Smooth muscle cell of the pulmonary artery (primary cell): ENCODE results near the gene TJAP1. TPM values are rescaled to one million over a fixed set of nuclear protein-coding genes. Genes with fewer than 3 reads are reported as not detected.

Experiments used
- total RNA-seq: library from RNA; depleted of rRNA; stranded (reverse); fragments of >200 nt; gene quantifications from 2 replicates; pipeline ENCODE4 v1.2.3, GENCODE V29; 2014

Gene TJAP1
- 9.6 and 13.7 TPM in 2 replicates for total RNA-seq

GRCh38 chr6:43477235-43478007, at the start of gene TJAP1:
TJAP1 (plus strand) TSS chr6:43477570; CDS start chr6:43499002, 21,432 bp downstream.

GRCh38 chr6:43455531-43456428, 21.6 kb upstream of the TJAP1 start, which contains the start of gene DLK2:
DLK2 (minus strand) TSS chr6:43455548; CDS start chr6:43454825, 723 bp downstream.

DNA sequence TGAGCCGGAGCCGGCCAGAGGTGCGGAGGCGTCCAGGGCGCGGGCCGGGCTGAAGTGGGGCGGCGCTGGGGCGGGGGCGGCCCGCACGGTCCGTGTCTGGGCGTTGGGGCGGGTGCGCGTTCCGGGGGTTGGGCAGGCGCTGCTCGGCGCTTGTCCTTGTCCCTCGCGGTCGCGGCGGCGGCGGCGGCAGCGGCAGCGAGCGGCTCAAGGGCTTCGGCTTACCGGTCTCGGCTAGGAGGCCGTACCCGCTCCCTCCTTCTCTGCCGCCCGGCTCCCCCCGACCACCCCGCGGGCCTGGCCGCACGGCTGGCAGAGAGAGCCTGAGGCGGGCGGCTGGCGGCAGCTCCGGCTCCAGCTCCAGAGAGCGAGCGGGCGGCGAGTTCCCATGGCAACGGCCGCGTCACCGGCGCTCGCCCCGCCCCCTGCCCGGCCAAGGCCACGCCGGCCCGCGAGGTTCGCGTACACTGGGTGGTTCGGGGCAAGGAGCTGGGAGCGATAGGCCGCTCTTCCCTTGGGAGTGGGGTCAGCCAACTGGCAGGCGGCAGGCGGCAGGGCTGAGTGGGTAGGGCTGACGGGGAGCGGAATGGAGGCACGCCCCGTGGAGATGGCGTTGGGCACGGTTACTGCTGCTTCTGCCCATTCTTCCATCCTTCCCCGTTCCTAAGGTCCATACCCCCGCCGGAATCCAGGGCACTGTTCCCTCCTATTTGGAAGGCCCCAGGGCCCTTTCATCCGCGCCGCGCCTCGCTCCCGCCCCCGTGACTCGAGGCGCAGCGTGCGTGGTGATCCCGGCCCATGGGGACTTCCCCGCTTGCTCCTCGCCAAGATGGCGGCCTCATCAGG, 32.8 kb downstream of the TJAP1 start, which contains the start of gene LRRC73:
TSS of gene LRRC73 (minus strand) at position 363 of the 843 bp plus-strand sequence. CDS start 561 bp downstream, outside the sequence.

DNA sequence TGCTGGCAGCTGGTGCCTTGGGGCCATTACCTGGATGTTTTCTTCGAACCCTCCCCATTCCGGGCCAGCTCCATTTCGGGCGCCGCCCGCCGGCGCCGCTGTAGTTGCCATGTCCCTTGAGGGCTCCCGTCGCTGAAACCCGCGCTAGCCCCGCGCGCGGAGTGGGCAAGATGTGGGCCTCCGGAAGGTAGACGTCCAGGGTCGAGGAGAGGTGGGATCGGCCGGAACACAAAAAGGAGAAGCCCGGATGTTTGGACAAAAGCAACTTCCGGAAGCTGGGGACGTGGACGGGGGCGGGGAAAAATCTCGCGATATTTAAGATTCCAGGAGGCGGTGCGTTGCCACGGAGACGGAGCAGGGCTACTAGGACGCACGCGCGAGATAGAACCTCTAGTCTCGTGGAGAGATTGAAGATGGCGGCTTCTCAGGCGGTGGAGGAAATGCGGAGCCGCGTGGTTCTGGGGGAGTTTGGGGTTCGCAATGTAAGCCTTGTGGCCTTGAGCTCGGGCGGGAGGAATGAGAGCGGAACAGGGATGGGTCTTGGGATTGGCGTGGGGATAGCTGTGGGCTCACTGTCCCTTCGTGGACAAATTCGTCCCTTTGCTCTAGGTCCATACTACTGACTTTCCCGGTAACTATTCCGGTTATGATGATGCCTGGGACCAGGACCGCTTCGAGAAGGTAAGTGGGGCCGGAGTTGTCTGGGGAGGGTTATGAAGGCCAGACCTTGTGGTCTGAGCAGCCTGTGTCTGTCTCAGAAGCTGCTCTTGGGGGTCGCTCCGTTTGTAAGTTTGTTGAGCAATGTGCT, 39.5 kb downstream of the TJAP1 start, which contains the start of the genes POLR1C and YIPF3:
TSS of gene POLR1C (plus strand) at position 393 of the 808 bp plus-strand sequence. CDS start at position 414, 21 bp downstream.
TSS of gene YIPF3 (minus strand) at position 230 of the 808 bp plus-strand sequence. CDS start at position 111, 119 bp downstream.

Other genes starting within 250 kb of the TJAP1 start
- gene DNPH1, start 248.1 kb upstream of the TJAP1 start, total RNA-seq, result 29.1 and 40.7 TPM in 2 replicates
- 0.07 TPM in 1 of 2 replicates, not detected in the other for gene TTBK1, start 234.1 kb upstream of the TJAP1 start, total RNA-seq
- not detected in 2 replicates for gene SLC22A7, start 179.3 kb upstream of the TJAP1 start, total RNA-seq
- gene CRIP3, start 168.7 kb upstream of the TJAP1 start, total RNA-seq, result 0.39 TPM in 1 of 2 replicates, not detected in the other
- gene ZNF318, start 107.9 kb upstream of the TJAP1 start, total RNA-seq, result 8.0 and 9.5 TPM in 2 replicates
- 24.1 and 30.9 TPM in 2 replicates for gene ABCC10, start 50.0 kb upstream of the TJAP1 start, total RNA-seq
- gene DLK2, start 22.0 kb upstream of the TJAP1 start, total RNA-seq, result 0.20 and 0.86 TPM in 2 replicates
- gene LRRC73, start 32.8 kb downstream of the TJAP1 start, total RNA-seq, result 0.78 and 1.4 TPM in 2 replicates
- gene YIPF3, start 39.4 kb downstream of the TJAP1 start, total RNA-seq, result 105 and 112 TPM in 2 replicates
- 16.6 and 24.9 TPM in 2 replicates for gene POLR1C, start 39.5 kb downstream of the TJAP1 start, total RNA-seq
- 23.3 and 36.7 TPM in 2 replicates for gene XPO5, start 98.5 kb downstream of the TJAP1 start, total RNA-seq
- 25.6 and 28.0 TPM in 2 replicates for gene POLH, start 98.6 kb downstream of the TJAP1 start, total RNA-seq
- gene GTPBP2, start 151.7 kb downstream of the TJAP1 start, total RNA-seq, result 63.2 and 80.7 TPM in 2 replicates
- 12.5 and 13.9 TPM in 2 replicates for gene MAD2L1BP, start 158.3 kb downstream of the TJAP1 start, total RNA-seq
- 0.83 and 1.3 TPM in 2 replicates for gene RSPH9, start 167.5 kb downstream of the TJAP1 start, total RNA-seq
- gene MRPS18A, start 210.2 kb downstream of the TJAP1 start, total RNA-seq, result 26.7 and 32.8 TPM in 2 replicates